Iris pigment epithelial cell (primary cell): ENCODE results near the gene PRR32.
"Not testable (repeated sequence)": the region's sequence is repeated elsewhere in the genome, so short reads cannot be mapped to it uniquely, and the experiment has no call there.

ENCODE experiments used
- DNase-seq: peaks from one replicate; pipeline ENCODE4 v3.0.0-alpha.2; 2011; ENCODE audit warnings: low read depth

PRR32 gene, protein sequence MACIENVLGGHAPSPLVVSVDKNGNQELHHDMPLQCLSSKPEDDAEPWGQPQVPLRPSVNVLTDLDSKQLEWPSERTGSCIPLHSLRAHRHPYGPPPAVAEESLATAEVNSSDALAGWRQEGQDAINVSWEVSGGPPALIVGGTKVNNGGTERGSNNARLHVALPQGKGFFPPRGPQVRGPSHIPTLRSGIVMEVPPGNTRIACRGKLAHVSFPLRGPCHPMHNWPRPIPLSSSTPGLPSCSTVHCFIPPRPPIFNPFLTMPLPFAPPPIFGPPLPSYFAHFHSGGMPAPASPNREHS

DNA sequence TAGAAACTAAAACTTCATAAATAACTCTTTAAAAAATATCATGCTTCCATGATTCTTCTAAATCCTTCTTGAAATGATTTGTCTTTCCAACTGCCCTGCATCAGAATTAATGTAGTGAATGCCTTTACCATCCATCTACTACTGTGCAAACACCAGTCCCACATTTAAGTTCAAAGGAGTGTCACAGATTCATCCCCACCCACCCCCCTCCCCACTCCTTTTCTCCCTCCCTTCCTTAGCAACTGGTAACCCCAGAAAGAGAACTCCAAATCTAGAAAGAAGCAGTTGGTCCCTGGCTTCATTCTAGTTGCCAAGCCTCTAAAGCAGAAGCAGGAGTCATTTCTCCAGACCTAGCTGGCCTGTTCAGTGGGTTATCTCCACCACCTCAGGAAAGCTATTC is at the start of gene PRR32:
Gene PRR32, plus strand, starts transcription at position 301 of the 400 bp plus-strand sequence. CDS start 115 bp downstream, outside the sequence.
- DNase-seq: no peak

DNA sequence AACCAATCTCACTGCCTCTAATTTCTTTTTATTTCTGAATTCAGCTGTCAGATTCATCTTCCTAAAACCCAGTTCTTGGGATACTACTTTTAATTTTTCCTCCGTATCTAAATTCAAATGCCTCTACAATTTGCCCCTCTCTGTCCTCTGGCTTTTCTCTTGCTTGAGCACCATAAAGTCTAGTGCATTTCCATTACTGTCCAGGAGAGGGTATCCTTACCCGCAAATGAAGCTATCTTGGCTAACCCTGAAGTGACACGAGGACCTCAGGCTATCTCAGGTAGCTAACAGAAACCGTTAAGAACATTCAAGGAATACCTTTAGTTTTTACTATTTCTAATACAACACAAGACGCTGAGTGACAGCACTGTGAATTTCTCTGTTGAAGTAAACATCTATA is 49.4 kb upstream of the PRR32 start:
- peak; percentile 4 for DNase-seq

DNA sequence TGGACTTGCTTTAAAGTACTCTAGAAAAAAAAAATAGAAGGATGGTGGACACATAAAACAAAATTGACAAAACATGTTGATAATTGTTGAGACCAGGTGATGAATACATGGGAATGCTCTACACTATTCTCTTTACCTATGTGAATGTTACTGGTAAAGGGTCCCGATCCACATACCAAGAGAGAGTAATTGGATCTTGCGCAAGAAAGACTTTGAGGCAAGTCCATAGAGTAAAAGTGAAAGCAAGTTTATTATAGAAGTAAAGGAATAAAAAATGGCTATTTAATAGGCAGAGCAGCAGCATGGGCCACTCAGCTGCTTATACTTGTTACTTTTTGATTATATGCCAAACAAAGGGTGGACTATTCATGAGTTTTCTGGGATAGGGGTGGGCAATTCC is 34.0 kb upstream of the PRR32 start:
- no peak for DNase-seq

DNA sequence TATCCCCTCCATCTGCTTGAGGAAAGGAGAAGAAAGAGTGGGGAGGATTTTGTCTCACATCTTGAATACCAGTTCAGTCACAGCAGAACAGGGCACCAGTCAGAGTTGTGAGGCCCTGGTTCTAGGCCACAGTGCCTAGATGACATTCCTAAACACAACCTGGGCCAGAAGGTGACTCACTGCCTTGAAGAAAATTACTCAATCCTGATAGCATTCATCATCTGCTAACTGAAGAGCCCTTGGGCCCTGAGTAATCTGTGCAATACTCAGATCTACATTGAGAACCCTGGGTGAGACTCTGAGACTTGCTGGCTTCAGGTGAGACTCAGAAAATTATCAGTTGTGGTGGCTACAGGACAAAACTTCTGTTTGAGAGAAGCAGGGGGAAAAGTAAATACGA is 20.5 kb upstream of the PRR32 start:
- DNase-seq: no peak

DNA sequence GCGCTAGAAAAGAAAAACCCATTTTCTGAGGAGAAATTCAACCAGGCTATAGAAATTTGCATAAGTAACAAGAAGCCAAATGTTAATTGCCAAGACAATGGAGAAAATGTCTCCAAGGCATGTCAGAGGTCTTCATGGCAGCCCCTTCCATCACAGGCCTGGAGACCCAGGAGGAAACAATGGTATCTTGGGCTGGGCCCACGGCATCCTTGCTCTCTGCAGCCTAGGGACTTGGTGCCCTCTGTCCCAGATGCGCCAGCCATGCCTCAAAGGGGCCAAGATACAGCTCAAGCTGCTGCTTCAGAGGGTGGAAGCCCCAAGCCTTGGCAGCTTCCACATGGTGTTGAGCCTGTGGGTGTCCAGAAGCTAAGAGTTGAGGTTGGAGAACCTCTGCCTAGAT is 12.7 kb upstream of the PRR32 start:
- DNase-seq: not testable (repeated sequence)

DNA sequence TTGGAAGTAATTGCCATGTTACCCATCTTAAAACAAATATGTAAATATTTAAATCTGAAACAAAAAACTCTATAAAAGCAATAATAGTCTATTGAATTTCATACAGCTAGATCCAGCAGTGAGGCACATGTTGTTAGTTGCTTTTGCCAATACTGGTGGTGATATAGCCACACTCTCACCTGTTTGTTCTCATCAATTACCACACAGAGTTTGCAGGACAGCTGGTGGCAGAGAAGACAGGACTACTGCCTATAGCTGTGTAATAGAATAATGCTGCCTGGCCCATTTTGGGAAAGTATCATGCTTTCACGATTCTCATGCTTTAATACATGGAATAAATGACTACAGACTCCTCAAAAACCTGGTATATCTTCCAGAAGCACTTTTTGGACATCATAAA is 3.7 kb upstream of the PRR32 start:
- no peak for DNase-seq

DNA sequence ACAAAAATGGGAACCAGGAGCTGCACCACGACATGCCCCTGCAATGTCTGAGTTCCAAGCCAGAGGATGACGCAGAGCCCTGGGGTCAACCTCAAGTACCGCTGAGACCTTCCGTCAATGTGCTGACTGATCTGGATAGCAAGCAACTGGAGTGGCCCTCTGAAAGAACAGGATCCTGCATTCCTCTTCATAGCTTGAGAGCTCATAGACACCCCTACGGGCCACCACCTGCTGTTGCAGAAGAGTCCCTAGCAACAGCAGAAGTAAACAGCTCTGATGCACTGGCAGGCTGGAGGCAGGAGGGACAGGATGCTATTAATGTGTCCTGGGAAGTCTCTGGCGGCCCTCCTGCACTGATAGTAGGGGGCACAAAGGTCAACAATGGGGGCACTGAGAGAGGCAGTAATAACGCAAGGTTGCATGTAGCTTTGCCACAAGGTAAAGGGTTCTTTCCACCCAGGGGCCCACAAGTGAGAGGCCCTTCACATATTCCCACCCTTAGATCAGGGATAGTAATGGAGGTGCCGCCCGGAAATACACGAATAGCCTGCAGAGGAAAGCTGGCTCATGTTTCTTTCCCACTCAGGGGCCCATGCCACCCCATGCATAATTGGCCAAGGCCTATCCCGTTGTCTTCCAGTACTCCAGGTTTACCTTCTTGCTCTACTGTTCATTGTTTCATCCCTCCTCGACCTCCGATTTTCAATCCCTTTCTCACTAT is 1.3 kb downstream of the PRR32 start:
- no peak for DNase-seq

DNA sequence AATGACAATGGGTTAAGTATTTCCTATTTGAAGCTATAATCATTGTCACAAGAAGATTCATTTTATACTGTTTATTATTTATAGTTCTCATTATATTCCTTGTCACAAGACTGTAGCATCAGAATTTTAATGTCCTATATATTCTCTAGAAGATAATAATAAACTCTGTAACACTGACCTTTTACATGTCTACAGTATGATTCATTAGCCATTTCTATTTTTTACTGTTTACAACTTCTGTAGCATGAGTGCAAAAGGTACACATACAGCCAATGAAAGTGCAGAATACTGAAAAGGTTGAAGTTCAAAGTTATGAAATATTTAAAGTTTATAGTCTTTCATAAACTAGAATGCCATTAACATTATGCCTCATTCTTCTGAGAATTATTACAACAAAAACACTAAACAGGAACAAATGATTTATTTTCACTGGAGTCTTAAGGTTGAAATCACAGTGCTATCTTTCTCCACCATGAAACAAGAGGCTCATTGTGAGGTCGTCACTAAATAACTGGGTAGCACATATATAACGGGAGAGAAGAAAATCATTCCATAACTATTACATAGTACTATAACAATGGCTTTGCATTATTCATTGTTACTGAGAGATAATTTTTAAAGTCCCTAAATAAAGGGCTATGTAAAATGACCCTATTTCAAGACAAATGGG is 4.9 kb downstream of the PRR32 start:
- no peak for DNase-seq

DNA sequence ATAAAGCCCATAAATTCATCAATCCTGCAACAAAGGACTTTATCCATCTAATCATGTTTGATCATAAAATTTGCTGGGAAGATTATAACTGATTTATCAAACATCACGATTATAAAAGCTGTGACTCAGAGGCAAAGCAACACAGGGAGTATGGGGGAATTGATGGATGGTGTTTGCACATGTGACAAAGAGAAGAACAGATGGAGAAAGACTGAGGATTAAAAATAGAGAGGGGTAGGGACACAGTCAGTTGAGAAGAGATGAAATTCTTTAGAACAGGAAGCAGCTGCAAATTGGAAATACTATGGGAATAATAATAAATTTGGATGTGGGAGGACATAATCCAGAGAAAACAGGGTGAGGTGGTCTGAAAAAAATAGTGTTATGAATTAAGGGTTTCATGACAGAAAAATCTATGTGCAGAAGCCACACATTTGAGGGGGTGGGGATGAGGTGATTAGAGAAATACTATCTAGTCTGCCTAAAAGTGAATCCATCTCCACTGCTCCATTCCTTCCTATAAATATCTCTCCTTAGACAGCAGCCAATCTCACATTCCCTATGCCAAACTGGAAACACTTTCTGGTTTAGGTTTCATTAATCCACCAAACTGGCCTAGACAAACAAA is 6.2 kb downstream of the PRR32 start:
- DNase-seq: no peak

DNA sequence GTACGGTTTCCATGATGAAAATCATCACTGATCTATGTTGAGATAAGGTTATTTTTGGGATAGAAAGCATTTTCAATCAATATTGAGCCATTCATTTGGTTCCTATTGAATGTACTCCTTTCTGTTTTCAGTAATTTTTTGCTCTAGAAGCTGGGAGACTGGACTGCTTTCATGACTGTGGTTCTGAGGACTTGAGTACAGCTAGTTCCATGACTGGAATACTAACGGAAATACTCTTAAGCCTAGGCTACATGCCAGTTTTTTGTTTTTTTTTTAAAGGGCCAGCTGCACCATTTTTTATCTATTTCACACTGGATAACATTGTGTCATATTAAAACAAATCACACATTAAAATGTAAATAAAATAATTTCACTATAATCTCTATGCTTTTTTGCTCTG is 16.7 kb downstream of the PRR32 start:
- DNase-seq: peak; percentile 3

DNA sequence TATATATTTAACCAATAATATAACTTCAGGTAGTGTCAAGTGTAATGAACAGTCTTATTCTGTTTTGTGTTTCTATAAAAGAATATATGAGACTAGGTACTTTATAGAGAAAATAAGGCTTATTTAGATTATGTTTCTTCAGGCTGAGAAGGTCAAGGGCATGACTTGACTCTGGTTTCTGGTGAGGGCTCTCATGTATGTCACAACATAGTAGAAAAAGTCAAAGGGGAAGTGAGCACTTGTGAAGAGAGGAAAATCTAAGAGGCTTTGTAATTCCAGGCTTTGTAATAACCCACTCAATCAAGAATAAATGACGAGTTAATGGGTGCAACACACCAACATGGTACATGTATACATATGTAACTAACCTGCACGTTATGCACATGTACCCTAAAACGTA is 27.6 kb downstream of the PRR32 start:
- no peak for DNase-seq

DNA sequence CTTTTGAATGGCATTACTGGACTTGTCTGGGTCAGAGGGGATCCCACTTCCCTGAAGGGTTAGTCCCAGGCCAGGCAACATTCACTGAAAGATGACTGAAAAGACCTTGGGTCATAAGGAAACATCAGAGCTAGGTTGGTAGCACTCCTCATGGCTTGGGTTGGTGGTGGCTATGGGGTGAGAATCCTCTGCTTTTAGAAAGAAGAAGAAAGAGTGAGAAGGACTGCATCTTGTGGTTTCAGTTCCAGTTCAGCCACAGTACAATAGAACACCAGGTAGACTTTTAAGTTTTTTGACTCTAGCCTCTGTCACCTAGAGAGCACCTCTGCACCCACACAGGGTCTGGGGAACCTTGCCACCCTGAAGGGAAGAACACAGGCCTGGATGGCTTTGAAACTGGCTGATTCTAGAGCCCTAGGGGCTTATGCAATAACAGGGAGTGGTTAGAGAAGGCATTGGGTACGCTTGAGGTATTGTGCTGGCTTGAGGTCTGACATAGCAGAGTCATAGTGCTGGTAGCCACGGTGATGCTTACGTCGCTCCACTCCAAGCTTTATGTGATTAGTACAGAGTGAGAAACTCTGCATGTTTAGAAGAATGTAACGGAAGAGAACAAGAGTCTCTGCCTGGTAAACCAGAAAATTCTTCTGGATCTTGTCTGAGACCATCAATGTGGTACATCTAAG is 36.5 kb downstream of the PRR32 start:
- no peak for DNase-seq
